Measurements from ENCODE around the gene AGAP1.

- TF ChIP-seq POLR2A (IDR thresholded peaks at IDR 0.05) (no peak), CTCF (IDR thresholded peaks at IDR 0.05) (no peak), EP300 (IDR thresholded peaks at IDR 0.05) (no peak)
Measured at GRCh38 chr2:235563056-235563910, 69.4 kb downstream of the AGAP1 start.
